MG63 (cell line): ENCODE results near the gene GAB1. TPM values are rescaled to one million over a fixed set of nuclear protein-coding genes. Genes with fewer than 3 reads are reported as not detected.
"Not testable (repeated sequence)": the region's sequence is repeated elsewhere in the genome, so short reads cannot be mapped to it uniquely, and the experiment has no call there.

Experiments used
- DNase-seq: peaks from one replicate; pipeline ENCODE4 v3.0.0-alpha.2; 2020
- H3K27me3 ChIP-seq: fragments of 250-450 bp; sonication (Bioruptor Pico); 2 replicates; pipeline ENCODE4 v1.5.1; 2020; ENCODE audit warnings: mild to moderate bottlenecking, moderate library complexity
- H3K36me3 ChIP-seq: fragments of 250-450 bp; sonication (Bioruptor Pico); 2 replicates; pipeline ENCODE4 v1.5.1; 2020; ENCODE audit warnings: mild to moderate bottlenecking, moderate library complexity
- H3K4me3 ChIP-seq: fragments of 250-450 bp; sonication (Bioruptor Pico); 2 replicates; pipeline ENCODE4 v1.5.1; 2020; ENCODE audit warnings: mild to moderate bottlenecking, moderate library complexity
- H3K9me3 ChIP-seq: fragments of 250-450 bp; sonication (Bioruptor Pico); 2 replicates; pipeline ENCODE4 v1.5.1; 2020; ENCODE audit warnings: mild to moderate bottlenecking, moderate library complexity
- total RNA-seq: library from RNA; depleted of rRNA; stranded (reverse); fragments of >200 nt; shearing (Covaris generic); gene quantifications from 2 replicates; pipeline ENCODE4 v1.2.3, GENCODE V29; 2014; ENCODE audit warnings: low replicate concordance

GAB1 gene
- total RNA-seq, 1 experiment from 2014 or later, result 3.4 TPM

DNA sequence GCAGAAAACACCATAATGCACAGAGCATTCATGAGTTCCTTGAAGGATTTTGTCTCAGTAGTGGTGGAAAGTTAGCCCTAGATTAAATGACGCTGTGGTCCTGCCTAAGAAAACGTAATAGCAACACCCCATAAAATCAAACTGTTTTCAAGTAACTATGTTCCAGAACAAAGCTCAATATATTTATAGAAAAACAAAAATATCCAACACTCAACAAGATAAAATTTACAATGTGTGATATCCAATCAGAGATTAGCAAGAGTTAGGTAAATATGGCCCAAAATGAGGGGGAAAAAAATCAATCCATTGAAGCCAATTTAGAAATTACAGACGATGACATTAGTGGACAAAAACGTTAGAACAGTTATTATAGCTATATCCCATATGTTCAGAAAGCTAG, 9.9 kb upstream of the GAB1 start:
- no peaks in the 10 kb centered on the region for H3K27me3 ChIP-seq
- no peak overlapping the region for H3K4me3 ChIP-seq
- H3K9me3 ChIP-seq, result no peaks in the 10 kb centered on the region
- no peak for DNase-seq
- no peaks in the 10 kb centered on the region for H3K36me3 ChIP-seq

DNA sequence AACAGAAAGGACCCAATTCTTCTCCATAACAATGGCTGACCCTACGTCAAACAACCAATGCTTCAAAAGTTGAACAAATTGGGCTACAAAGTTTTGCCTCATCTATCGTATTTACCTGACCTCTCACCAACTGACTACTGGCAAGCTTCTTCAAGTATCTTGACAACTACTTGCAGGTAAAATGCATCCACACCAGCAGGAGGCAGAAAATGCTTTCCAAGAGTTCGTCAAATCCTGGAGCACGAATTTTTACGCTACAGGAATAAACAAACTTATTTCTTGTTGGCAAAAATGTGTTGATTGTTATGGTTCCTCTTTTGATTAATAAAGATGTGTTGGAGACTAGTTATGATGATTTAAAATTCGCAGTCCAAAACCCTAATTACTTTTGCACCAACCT, 6.7 kb upstream of the GAB1 start:
- no peaks in the 10 kb centered on the region for H3K36me3 ChIP-seq
- H3K4me3 ChIP-seq, result no peak overlapping the region
- H3K9me3 ChIP-seq, result no peaks in the 10 kb centered on the region
- no peak for DNase-seq
- no peaks in the 10 kb centered on the region for H3K27me3 ChIP-seq

DNA sequence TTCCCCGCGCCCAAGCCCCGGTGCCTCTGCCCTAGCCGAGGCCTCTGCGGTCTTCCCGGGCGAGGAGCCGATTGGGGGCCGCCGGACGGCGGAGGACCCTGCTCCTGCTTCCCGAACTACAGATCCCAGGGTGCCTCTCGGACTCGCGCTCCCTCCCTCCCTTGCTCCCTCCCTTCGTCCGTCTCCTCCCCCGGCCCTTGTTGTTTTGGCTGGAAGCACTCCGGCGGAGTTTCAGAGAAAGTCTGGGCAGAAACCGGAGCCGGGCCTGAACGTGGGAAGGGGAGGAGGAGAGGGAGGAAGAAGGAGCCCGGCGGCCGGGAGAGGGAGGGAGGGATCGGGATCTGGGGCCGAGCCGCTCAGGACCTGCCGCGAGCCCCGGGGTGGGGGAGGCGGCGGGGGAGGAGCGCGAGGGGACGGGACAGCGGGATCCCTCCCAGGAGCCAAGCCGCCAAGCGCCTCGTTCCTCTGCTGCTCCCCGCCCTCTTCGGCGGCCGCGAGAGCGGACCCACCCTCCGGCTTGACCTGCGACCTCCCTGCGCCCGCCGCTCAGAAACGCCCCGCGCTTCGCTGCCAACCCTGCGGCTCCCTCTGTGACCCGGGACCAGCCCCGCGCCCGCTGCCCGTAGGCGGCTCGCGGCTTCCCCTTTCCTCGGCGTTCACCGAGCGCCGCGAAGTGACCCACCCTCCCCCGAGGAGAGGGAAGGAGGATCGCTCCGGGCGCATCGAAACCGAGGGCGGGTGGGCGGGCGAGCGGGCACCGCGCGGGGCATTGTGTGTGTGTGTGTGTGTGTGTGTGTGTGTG, 496 bp upstream of the GAB1 start:
- H3K36me3 ChIP-seq, result no peaks in the 10 kb centered on the region
- H3K9me3 ChIP-seq, result no peaks in the 10 kb centered on the region
- H3K4me3 ChIP-seq, result peak overlapping the region; percentile 66
- peak; percentile 78 for DNase-seq
- no peaks in the 10 kb centered on the region for H3K27me3 ChIP-seq

DNA sequence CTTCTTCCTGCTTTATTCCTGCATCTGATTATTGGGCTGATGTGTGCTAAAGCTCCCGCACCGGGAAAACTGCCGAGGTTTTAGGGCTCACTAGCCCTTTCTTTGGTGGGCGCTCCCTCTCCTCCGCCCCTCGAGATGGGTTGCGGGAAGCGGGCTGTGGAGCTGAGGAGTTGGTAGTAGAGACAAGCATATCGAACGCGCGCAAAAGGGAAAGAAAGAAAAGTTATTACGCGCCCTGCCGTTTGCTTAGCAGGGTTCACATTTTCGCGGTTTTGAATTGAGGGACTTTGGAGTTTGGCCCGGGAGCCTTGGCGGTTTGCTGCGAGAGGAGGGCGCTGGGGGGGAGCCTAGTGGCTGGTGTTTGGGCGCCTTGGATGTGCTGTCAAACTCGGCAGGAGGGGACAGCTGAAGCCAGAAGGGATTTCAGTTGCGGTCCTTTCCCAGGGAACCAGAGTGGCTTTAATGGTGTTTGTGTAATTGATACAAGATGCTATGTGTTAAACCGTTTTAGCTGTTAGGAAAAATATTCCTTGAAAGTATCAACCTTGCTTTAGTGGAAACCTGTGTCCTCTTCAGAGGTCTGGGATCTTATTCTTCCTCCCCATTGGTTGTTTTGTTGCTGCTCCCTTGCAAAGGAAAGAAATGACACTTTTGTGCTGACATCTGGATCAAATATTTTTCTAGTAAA, 1.1 kb downstream of the GAB1 start:
- peak; percentile 23 for DNase-seq

DNA sequence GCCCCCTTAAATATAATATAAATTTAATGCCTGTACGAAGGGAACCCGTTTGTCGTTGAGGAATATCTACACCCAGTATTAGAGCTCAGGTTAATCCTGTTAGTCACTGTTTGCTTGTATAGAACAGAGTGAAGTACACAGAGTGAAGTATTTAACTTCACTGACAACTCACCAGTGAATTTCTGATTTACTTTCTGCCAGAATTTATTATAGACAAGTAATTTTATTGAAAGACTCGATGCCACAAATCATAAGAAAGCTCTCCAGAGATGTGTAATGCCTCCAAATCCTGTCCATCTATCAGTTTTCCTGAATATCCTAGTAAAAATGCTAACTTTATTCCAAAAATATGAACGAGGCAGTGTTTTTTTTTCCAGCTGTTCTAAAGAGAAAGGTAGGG, 1.6 kb downstream of the GAB1 start:
- no peaks in the 10 kb centered on the region for H3K36me3 ChIP-seq
- no peaks in the 10 kb centered on the region for H3K27me3 ChIP-seq
- H3K4me3 ChIP-seq, result no peak overlapping the region
- DNase-seq, result no peak
- H3K9me3 ChIP-seq, result no peaks in the 10 kb centered on the region

More for the DNA sequence above, 1.1 kb downstream of the GAB1 start:
- Histone ChIP-seq H3K36me3 (no peaks in the 10 kb centered on the region), H3K4me3 (peak overlapping the region; percentile 66), H3K9me3 (no peaks in the 10 kb centered on the region), H3K27me3 (no peaks in the 10 kb centered on the region)

DNA sequence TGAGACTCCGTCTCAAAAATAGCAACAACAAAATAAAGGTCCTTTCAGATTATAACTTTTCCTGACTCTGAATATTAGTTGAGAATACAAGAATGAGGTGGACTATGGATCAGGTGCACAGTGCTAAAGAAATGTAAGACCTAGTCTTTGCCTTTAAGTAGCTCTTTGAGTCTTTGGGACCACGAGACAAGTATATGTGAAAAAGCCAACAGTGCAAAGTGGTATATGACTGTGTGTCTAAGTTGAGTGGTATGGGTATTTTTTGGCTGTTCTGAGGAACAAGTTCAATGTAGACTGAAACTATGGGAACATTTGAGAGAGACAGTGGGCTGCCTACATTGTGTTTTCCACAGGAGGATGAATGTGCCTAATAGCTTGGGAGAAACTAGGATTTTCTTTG, 2.8 kb downstream of the GAB1 start:
- H3K36me3 ChIP-seq, result no peaks in the 10 kb centered on the region
- no peaks in the 10 kb centered on the region for H3K27me3 ChIP-seq
- H3K4me3 ChIP-seq, result no peak overlapping the region
- no peak for DNase-seq
- H3K9me3 ChIP-seq, result no peaks in the 10 kb centered on the region

DNA sequence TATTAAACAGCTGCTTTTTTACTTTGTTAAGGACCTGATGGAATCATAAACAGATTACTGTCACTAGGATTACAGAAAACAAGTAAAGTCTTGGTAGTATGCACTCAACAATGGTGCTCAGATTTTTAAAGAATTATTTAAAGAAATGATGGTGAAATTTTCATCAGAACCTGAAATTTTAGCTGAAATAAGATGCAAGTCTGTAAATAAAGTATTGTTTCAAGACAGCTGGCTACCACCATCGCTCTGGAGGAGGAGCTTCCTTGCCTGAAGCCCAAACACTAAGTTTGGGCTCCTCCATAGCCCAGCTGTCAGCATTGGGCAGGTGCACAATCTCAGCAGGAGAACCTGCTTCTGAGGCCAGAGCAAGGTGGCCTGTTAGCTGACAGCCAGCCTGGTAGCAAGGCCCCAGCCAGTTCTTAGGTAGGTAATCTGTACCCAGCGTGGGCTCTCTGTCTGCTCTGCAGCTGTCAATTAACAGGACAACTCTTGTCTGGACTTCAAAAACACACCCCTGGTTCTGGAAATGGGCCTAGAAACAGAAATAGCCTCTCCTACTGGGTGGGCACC, 4.6 kb downstream of the GAB1 start:
- DNase-seq, result no peak
- no peaks in the 10 kb centered on the region for H3K27me3 ChIP-seq
- H3K9me3 ChIP-seq, result no peaks in the 10 kb centered on the region
- H3K4me3 ChIP-seq, result no peak overlapping the region
- H3K36me3 ChIP-seq, result no peaks in the 10 kb centered on the region

DNA sequence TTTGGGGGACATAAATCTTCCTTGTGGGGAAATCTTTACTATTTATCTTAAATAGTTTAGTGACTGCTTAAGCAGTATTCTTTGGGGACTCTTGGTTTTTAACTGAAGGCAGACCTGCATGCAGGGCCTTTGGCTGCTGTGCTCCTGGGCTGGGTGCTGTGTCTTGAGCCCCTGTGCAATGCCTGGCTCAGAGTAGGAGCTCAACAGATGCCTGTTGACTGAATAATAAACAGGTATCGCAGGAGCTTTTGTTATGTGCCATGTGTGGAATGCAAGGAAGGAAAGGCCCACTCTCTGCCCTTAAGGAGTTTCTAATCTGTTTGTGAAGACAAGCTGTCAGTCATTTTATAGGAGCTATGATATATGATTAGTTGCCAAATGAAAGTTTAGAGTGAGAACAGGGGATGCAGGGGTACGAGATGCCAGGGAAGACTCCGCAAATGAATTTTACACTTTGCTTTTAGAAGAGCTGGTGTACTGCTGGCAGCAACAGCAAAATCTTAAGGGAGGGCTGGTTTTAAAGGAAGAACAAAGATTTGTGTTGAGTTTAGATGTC, 6.7 kb downstream of the GAB1 start:
- H3K9me3 ChIP-seq, result no peaks in the 10 kb centered on the region

DNA sequence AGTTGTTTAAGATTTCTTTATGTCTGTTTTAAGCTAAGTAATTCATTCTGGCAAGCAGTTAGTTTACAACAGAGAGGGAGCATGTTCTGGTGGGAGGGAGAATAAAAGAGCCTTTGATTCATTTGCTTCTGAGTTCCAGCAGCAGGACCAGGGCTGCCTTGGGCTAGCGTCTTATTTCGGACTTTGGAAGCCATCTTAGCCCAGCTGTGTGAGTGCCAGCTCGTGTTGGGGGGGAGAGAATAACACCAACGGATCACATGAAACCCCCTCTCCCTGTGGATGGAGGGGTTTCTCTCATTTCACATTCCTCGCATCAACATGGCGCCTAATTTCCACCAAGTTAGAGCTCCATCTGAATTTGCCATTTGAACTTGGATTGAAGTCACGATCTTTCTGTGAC, 7.4 kb downstream of the GAB1 start:
- H3K27me3 ChIP-seq, result no peaks in the 10 kb centered on the region
- H3K9me3 ChIP-seq, result no peaks in the 10 kb centered on the region
- H3K36me3 ChIP-seq, result no peaks in the 10 kb centered on the region
- no peak for DNase-seq
- H3K4me3 ChIP-seq, result no peak overlapping the region

More for the DNA sequence above, 6.7 kb downstream of the GAB1 start:
- DNase-seq, result no peak
- Histone ChIP-seq H3K27me3 (no peaks in the 10 kb centered on the region), H3K4me3 (no peak overlapping the region), H3K36me3 (no peaks in the 10 kb centered on the region)

DNA sequence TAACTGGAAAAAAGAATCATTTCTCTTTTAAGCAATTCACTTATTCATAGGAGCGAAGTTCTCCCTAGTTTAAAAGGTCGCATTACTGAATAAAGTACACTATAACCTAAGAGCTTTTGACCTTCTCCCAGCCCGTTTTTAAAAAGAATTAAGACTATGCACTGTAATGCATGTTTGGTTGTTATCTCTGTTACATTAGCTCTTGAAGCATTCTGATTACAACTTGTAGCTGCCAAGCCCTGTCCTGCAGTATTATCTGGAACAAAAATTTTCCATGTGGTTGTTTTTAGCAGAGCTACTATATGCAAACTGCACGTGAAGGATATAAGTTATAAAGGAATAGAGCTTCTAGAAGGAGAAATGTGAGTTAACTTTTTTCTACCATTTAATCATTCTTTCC, 8.1 kb downstream of the GAB1 start:
- no peaks in the 10 kb centered on the region for H3K27me3 ChIP-seq
- no peaks in the 10 kb centered on the region for H3K36me3 ChIP-seq
- DNase-seq, result no peak
- H3K4me3 ChIP-seq, result no peak overlapping the region
- H3K9me3 ChIP-seq, result no peaks in the 10 kb centered on the region

DNA sequence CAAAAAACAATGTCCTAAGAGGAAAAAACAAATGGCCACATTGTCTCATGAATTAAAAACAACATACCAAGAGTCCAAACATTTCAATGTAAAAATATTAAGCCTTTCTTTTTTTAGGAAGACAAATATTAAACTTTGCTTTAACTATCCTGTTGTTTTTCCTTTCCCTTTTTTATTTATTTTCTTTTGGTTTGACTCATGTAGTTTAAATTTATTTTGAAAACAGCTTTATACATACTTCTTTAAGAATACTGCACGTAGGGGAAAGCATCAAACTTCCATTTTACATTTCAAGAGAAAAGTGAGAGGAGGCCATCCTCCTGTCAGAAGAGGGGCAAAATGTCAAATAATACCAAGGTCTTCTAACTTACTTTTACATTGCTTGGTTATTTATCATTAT, 8.7 kb downstream of the GAB1 start:
- no peak for DNase-seq
- H3K4me3 ChIP-seq, result no peak overlapping the region

DNA sequence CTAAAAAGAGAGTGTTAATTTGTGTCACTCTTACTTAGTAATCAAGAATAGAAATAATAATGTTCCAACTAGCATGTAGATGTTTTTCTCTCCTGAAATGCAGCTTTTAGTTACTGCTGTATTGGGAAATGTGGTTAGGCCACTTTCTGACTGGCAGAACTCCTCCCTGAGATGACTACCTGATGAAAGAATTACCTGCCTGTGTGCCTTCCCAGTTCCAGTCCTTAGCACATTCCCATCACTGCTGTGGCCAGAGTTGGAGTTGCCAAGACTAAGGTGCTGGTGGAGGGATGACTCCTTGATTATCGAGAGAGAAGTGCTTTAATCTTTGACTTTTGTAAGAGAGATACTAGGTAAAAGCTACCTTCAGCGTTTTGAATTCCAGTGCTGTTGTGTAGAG, 9.5 kb downstream of the GAB1 start:
- Histone ChIP-seq H3K27me3 (no peaks in the 10 kb centered on the region), H3K36me3 (no peaks in the 10 kb centered on the region), H3K4me3 (no peak overlapping the region), H3K9me3 (no peaks in the 10 kb centered on the region)
- DNase-seq, result no peak

More for the DNA sequence above, 8.7 kb downstream of the GAB1 start:
- Histone ChIP-seq H3K27me3 (no peaks in the 10 kb centered on the region), H3K9me3 (no peaks in the 10 kb centered on the region), H3K36me3 (no peaks in the 10 kb centered on the region)

DNA sequence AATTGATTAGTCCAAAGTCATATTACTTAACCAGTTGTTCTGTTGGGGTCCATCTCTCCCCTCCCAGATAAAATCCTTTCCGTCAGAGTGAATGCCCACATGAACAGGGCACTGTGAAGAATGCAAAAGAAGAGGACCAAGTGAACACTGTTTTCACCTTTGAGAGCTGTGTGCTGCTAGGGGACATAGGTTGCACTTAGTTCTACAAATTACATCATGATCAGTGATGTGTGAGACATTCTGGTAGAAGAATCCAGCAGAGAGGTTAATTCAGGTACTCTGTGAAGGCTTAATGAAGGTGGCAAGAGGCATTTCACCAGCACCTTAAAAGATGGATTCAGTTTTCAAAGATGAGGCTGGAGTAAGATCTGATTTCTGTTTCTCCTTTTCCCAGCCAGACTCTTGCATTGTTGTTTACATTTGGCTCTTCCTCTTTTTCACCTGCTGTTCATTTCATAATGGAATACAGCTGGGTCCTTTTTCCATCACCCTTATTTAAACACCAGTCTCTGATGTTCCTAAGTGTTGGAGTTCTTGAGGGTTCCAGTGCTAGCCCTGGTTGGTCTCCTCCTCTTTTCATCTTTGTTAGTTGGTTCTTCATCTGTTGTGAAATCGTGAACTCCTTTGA, 10.9 kb downstream of the GAB1 start:
- Histone ChIP-seq H3K9me3 (no peaks in the 10 kb centered on the region), H3K27me3 (no peaks in the 10 kb centered on the region), H3K4me3 (no peak overlapping the region), H3K36me3 (no peaks in the 10 kb centered on the region)
- DNase-seq, result no peak

DNA sequence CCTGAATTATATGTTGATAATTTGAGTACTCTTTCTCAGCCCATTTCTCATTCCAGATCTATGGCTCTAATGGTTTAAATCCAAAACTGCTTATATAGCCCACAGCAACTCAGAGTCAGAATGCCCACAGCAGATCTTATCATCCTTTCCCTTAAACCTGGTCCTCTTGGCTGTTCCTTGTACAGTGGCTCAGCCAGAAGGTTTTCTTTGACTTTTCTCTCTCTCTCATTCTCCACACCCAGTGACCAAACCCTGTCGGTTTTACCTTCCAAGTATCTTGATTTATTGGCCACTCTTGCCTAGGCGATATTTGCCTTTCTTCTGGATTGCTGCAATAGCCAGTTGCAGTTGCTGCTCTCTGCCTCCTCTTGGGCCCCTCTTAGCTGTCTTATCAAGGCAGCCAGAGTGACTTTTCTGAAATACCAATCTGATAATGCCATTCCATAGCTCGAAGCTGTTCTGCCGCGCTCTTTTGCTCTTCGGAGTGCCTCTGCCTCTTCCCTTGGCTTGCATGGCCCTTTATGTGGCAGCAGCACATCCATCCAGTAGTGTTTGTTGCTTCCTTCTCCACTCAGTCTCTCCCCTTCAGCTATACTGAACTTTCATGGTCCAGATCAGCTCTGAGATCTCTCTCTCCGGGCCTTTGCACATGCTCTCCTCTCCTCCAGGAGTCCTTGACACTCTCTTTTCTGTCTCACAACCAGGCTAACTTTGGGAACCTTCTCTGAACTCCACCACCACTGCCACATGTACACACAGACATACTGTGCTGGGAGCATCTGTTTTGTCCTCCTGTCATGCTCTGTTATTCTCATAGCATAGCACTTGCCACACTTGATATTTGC, 11.8 kb downstream of the GAB1 start:
- Histone ChIP-seq H3K9me3 (no peaks in the 10 kb centered on the region), H3K4me3 (no peak overlapping the region), H3K27me3 (no peaks in the 10 kb centered on the region), H3K36me3 (no peaks in the 10 kb centered on the region)
- DNase-seq, result no peak

DNA sequence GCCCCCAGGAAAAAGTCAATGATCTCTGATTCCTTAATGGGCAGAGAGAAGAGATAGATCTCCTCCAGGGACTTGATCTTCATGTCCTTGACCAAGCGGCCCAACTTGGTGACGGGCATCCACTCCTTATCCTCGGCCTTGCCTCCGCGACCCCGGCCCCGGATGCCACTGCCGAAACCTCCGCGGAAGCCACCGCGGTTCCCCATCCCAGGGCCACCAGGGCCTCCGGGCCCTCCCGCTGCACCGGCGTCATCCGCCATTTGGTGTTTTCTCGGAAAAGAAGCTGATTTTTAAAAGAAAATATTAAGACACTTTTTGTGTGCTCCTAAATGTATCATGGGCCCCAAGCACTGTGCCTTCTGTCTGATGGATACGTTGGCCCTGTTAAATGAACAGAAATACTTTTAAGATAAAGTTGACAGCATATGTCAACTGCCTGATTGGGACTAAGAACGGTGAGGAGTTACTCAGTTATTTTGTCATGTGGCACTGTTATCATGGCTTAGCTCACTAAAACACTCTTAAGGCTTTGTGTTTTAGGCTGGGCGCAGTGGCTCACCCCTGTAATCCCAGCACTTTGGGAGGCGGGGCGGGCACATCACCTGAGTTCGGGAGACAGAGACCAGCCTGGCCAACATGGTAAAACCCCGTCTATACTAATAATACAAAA, 13.3 kb downstream of the GAB1 start:
- H3K27me3 ChIP-seq, H3K36me3 ChIP-seq, H3K9me3 ChIP-seq, H3K4me3 ChIP-seq, DNase-seq: not testable (repeated sequence)

DNA sequence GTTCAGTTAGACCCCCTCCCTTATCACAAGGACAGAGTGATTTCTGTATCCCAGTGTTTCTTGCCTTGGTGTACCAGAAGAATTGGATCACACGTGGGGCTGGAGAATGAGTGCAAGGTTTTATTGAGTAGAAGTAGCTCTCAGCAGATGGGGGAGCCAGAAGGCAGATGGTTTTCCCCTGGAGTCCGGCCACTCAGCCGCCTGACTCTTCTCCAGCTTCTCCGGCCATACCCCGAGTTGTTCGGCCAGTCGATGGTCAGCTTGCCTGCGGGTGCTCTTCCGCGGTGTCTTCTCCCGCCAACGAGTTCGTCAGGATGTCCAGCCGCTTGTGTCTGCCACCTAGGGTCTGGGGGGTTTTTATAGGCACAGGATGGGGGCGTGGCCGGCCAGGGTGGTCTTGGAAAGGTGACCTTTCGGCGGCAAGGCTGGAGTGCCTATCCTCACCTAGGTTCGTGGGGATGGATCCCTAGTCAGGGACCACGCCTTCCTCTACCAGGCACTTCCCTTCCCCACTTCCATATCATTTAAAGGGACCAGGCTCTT, 14.5 kb downstream of the GAB1 start:
- H3K27me3 ChIP-seq, result no peaks in the 10 kb centered on the region
- DNase-seq, result no peak
- no peaks in the 10 kb centered on the region for H3K9me3 ChIP-seq
- no peaks in the 10 kb centered on the region for H3K36me3 ChIP-seq
- H3K4me3 ChIP-seq, result no peak overlapping the region
